ENCODE data around the gene ATP2B2.

DNA sequence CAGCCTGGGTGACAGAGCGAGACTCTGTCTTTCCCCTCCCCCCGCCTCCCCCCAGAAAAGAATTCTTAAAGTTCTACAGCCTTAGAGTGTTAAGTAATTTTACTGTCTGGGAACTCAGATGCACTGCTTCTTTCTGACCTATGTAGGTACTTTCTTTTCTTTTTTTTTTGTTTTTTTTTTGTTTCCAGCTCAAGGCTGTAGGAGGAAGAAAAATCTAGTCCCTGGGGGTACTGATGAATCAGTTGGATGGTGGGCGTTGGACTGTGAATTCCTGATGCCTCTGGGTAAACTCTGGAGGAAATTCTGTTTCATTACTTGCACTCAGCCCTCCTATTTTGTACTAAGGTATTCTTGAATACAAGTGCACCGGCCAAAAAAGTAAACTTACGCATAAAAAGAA is 223.4 kb downstream of the ATP2B2 start:
- TF ChIP-seq, protein P1, sequence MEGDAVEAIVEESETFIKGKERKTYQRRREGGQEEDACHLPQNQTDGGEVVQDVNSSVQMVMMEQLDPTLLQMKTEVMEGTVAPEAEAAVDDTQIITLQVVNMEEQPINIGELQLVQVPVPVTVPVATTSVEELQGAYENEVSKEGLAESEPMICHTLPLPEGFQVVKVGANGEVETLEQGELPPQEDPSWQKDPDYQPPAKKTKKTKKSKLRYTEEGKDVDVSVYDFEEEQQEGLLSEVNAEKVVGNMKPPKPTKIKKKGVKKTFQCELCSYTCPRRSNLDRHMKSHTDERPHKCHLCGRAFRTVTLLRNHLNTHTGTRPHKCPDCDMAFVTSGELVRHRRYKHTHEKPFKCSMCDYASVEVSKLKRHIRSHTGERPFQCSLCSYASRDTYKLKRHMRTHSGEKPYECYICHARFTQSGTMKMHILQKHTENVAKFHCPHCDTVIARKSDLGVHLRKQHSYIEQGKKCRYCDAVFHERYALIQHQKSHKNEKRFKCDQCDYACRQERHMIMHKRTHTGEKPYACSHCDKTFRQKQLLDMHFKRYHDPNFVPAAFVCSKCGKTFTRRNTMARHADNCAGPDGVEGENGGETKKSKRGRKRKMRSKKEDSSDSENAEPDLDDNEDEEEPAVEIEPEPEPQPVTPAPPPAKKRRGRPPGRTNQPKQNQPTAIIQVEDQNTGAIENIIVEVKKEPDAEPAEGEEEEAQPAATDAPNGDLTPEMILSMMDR (IDR thresholded peaks at IDR 0.05): no peak
- TF ChIP-seq POLR2A (IDR thresholded peaks at IDR 0.05): no peak

Measured in thyroid gland (tissue), 4 donors.